OCI-LY7 (cell line): Measurements from ENCODE around the gene NXPE4. TPM values are rescaled to one million over a fixed set of nuclear protein-coding genes. Genes with fewer than 3 reads are reported as not detected.
A peak's percentile ranks its signal among the peaks of the same experiment; 100 is the strongest.

Experiments
- BruUV-seq: library from RNA; stranded (reverse); fragments of 400-500 nt; replicated peaks from 2 replicates; lab custom pipeline; 2021; lab: Mats Ljungman, UMichigan
- CTCF ChIA-PET: fragments of 300-600 bp; sonication (Branson Sonifier 250); formaldehyde crosslinking; loops from one replicate; lab custom pipeline; 2022; ENCODE audit warnings: antibody characterized with exemption; ENCODE audit not compliant: unreplicated experiment; lab: Charles Lee
- POLR2A ChIA-PET: fragments of 300-600 bp; sonication (Branson Sonifier 250); formaldehyde crosslinking; loops from one replicate; lab custom pipeline; 2022; ENCODE audit warnings: antibody characterized with exemption; lab: Charles Lee
- DNase-seq: peaks from one replicate; pipeline ENCODE4 v3.0.0-alpha.2; 2015; ENCODE audit warnings: low spot score
- H2AFZ ChIP-seq: fragments of 200-600 bp; sonication (generic), shearing (Covaris generic); 2 replicates; pipeline ENCODE4 v1.6.1; 2014; ENCODE audit warnings: mild to moderate bottlenecking, antibody characterized with exemption, low read length, moderate library complexity
- H3K27ac ChIP-seq: fragments of 200-600 bp; sonication (generic); 2 replicates; pipeline ENCODE4 v1.5.1; 2014; ENCODE audit warnings: mixed run types, low read depth, mild to moderate bottlenecking, moderate library complexity, low read length, inconsistent platforms; ENCODE audit not compliant: poor library complexity, severe bottlenecking
- H3K36me3 ChIP-seq: fragments of 200-600 bp; sonication (generic); 2 replicates; pipeline ENCODE4 v1.6.1; 2014; ENCODE audit warnings: mild to moderate bottlenecking, antibody characterized with exemption, low read length, moderate library complexity, mixed read lengths; ENCODE audit not compliant: insufficient read depth
- H3K4me1 ChIP-seq: fragments of 200-600 bp; sonication (generic); 2 replicates; pipeline ENCODE4 v1.5.1; 2014; ENCODE audit warnings: mild to moderate bottlenecking, low read length; ENCODE audit not compliant: insufficient read depth, poor library complexity, severe bottlenecking
- H3K4me2 ChIP-seq: fragments of 200-600 bp; sonication (generic); 2 replicates; pipeline ENCODE4 v1.6.1; 2014; ENCODE audit warnings: mild to moderate bottlenecking, low read length
- H3K4me3 ChIP-seq: fragments of 200-600 bp; sonication (generic); 2 replicates; pipeline ENCODE4 v1.5.1; 2014; ENCODE audit warnings: mild to moderate bottlenecking, low read depth, low read length; ENCODE audit not compliant: poor library complexity, severe bottlenecking
- H3K79me2 ChIP-seq: fragments of 200-600 bp; sonication (generic); 2 replicates; pipeline ENCODE4 v1.6.1; 2016; ENCODE audit warnings: low read depth, mild to moderate bottlenecking, low read length, moderate library complexity, mixed read lengths; ENCODE audit not compliant: insufficient read depth
- H3K9me2 ChIP-seq: fragments of 200-600 bp; sonication (generic); 2 replicates; pipeline ENCODE4 v1.6.1; 2016; ENCODE audit warnings: mild to moderate bottlenecking, low read length, mixed read lengths; ENCODE audit not compliant: insufficient read depth
- H3K9me3 ChIP-seq: fragments of 200-600 bp; sonication (generic); 2 replicates; pipeline ENCODE4 v1.6.1; 2014; ENCODE audit warnings: mild to moderate bottlenecking, mixed run types, low read length, mixed read lengths
- H4K20me1 ChIP-seq: fragments of 200-600 bp; sonication (generic); 2 replicates; pipeline ENCODE4 v1.6.1; 2014; ENCODE audit warnings: mild to moderate bottlenecking, antibody characterized with exemption, low read length, moderate library complexity, mixed read lengths; ENCODE audit not compliant: insufficient read depth
- CTCF ChIP-seq: fragments of 200-600 bp; sonication (generic); conservative IDR thresholded peaks from 2 replicates; pipeline ENCODE4 v1.5.1; 2014; ENCODE audit warnings: mild to moderate bottlenecking, antibody characterized with exemption, low read length, moderate library complexity, mixed read lengths
- EZH2phosphoT487 ChIP-seq: fragments of 200-600 bp; sonication (generic); IDR thresholded peaks from 2 replicates; pipeline ENCODE4 v1.6.1; 2018; ENCODE audit warnings: low read depth, borderline replicate concordance, mild to moderate bottlenecking, mixed run types, antibody characterized with exemption, low read length, moderate library complexity, mixed read lengths
- intact Hi-C: fragments of 100-400 bp; cut with micrococcal nuclease; formaldehyde crosslinking; loops from one replicate; pipeline ENCODE4 v1.10.0; 2022; ENCODE audit not compliant: unreplicated experiment
- total RNA-seq, 2 experiments: library from RNA; depleted of rRNA in 1 of 2; stranded (reverse); fragments of >200 nt in 1 of 2; shearing (Covaris generic) in 1 of 2; gene quantifications; 2 replicates each; pipeline ENCODE4 v1.2.3, GENCODE V29; 2014 to 2022

The NXPE4 gene
- total RNA-seq, 2 experiments from 2014 or later = not detected

- Histone ChIP-seq H3K79me2 (no peaks in the 10 kb centered on the region), H4K20me1 (no peaks in the 10 kb centered on the region), H3K4me3 (no peak overlapping the region), H3K9me2 (no peaks in the 10 kb centered on the region), H3K4me2 (no peak overlapping the region), H3K9me3 (peaks cover 15% of the 10 kb centered on the region; the same call in 1 of the 2 replicates), H2AFZ (no peak overlapping the region), H3K27ac (no peak overlapping the region), H3K4me1 (no peaks in the 10 kb centered on the region), H3K36me3 (no peaks in the 10 kb centered on the region)
- ChIA-PET POLR2A (no interaction called here), CTCF (no interaction called here)
- intact Hi-C loops = no loop called here
- no TSS peak for BruUV-seq
- DNase-seq = no peak
- TF ChIP-seq EZH2phosphoT487 (no peak), CTCF (no peak)
Observed at GRCh38 chr11:114587398-114587953, 8.1 kb downstream of the NXPE4 start.

DNA sequence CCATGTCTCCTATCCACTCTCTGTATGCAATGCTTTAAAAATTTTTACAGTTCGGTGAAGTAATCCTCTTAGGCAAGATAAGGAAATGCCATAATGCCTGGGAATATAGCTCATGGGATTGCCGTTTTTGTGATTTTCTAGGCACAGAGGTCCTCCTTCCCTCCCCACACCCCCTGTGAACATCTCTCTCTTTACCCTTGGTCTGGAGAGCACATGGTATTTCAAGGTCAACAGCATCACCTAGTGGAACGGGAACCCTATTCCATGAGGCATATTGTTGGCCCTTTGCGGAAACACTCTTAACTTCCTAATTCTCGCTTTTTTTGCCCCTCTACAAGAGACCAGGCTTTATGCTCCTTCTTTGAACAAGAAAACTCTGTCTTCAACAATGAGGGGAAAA lies 8.8 kb downstream of the NXPE4 start:
- no peaks in the 10 kb centered on the region for H3K9me2 ChIP-seq
- no peak overlapping the region for H2AFZ ChIP-seq
- no peak overlapping the region for H3K27ac ChIP-seq
- H3K4me1 ChIP-seq = no peaks in the 10 kb centered on the region
- no peak overlapping the region for H3K4me2 ChIP-seq
- peak; percentile 1 for DNase-seq
- intact Hi-C loops = no loop called here
- TF ChIP-seq EZH2phosphoT487 (no peak), CTCF (0 out of 2 replicates have a peak, but pooled peaks have one; percentile 35)
- no peak overlapping the region for H3K4me3 ChIP-seq
- ChIA-PET CTCF (no interaction called here), POLR2A (no interaction called here)
- H3K9me3 ChIP-seq = peaks cover 15% of the 10 kb centered on the region; the same call in 1 of the 2 replicates
- no TSS peak for BruUV-seq
- H3K36me3 ChIP-seq = no peaks in the 10 kb centered on the region
- no peaks in the 10 kb centered on the region for H4K20me1 ChIP-seq
- H3K79me2 ChIP-seq = no peaks in the 10 kb centered on the region

- no peaks in the 10 kb centered on the region for H3K79me2 ChIP-seq
- TF ChIP-seq EZH2phosphoT487 (no peak), CTCF (peak; percentile 50; the same call in 1 of the 2 replicates)
- H4K20me1 ChIP-seq = no peaks in the 10 kb centered on the region
- H3K27ac ChIP-seq = no peak overlapping the region
- DNase-seq = peak; percentile 17
- H3K4me3 ChIP-seq = no peak overlapping the region
- POLR2A ChIA-PET = no interaction called here
- intact Hi-C loops = no loop called here
- no peaks in the 10 kb centered on the region for H3K36me3 ChIP-seq
- no peak overlapping the region for H2AFZ ChIP-seq
- H3K4me1 ChIP-seq = no peaks in the 10 kb centered on the region
- CTCF ChIA-PET = no interaction called here
- H3K4me2 ChIP-seq = no peak overlapping the region
- no peaks in the 10 kb centered on the region for H3K9me3 ChIP-seq
- H3K9me2 ChIP-seq = no peaks in the 10 kb centered on the region
- BruUV-seq = no TSS peak
Observed at GRCh38 chr11:114571712-114572111, 23.9 kb downstream of the NXPE4 start.
